Measurements from ENCODE around the gene CAMSAP1.
"Not testable (repeated sequence)": the region's sequence is repeated elsewhere in the genome, so short reads cannot be mapped to it uniquely, and the experiment has no call there.

Gene CAMSAP1

GRCh38 chr9:135895202-135895848 is 12.0 kb downstream of the CAMSAP1 start:
- no peak for DNase-seq

DNA sequence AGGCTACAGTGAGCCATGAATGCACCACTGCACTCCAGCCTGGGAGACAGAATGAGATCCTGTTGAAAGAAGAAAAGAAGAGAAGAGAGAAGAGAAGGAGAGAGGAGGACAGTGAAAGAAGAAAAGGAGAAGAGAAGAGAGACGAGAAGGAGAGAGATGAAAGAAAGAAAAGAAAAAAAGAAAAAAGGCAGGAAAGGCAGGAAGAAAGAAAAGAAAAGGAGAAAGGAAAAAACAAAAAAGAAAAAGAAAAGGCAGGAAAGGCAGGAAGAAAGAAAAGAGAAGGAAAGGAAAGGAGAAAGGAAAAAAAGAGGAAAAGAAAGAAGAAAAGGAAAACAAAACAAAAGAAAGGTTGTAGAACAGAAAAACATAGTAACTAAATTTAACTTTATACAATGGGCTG is 14.2 kb downstream of the CAMSAP1 start:
- DNase-seq: no peak

- not testable (repeated sequence) for DNase-seq
Measured at GRCh38 chr9:135892327-135892726, 15.0 kb downstream of the CAMSAP1 start.

DNA sequence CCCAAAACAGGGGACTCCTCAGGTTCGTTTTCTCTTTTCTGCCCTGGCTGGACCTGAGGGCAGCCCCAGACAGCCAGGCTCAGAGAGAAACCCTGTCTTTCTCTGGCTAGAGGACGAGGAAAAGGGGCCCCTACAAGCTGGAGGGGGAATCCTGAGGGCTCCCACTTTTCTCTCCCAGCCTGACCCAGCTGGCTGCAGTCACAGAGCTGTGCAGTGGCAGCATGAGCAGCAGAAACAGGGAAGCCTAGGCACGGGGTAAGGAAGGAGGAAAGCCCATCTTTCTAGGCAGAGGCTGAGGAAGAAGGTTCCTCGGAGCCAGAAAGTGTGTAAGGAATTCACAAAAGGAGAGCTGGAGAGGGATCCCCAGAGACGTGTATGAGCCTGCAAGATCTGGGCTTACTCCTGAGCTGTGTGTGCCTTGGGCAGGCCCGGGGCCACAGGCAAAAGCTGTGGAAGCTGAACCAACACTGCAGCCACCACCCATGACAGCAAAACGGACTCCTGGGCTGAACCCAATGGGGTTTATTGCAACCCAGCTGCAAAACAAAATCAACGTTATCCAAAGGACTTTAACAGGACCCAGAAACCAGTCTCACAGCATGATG is 16.2 kb downstream of the CAMSAP1 start:
- DNase-seq: no peak

GRCh38 chr9:135890190-135891026 is 16.9 kb downstream of the CAMSAP1 start:
- no peak for DNase-seq

DNA sequence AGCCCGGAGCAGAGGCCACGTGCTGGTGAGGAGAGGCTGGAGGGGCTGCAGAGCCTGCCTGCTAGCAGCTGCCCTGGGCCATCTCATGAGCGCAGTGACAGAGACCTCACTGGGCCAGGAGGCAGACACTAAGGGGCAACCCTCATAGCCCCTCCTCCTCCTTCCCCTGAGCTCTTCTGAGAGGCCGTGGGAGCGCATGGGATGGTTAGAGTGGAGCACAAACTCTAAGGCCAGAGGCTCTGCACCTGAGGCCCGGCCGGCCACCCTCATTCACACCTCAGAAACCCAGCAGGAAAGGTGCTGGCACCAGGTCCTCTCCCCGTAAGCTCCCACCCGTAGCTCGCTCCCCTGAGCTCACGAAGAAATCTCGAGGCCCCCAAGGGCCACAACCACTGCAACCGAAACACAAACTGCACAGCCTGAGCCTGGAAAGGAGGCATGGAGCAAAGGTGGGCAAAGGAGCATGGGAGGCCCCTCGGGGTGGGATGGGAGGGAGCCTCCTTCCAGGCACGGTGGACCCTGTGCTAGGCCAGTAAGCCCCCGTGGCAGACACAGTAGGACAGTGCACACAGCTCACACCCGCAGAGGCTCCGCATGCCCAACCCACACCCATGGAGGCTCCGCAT is 17.7 kb downstream of the CAMSAP1 start:
- DNase-seq: no peak

- DNase-seq: no peak
Measured at GRCh38 chr9:135888766-135889394, 18.5 kb downstream of the CAMSAP1 start.

DNA sequence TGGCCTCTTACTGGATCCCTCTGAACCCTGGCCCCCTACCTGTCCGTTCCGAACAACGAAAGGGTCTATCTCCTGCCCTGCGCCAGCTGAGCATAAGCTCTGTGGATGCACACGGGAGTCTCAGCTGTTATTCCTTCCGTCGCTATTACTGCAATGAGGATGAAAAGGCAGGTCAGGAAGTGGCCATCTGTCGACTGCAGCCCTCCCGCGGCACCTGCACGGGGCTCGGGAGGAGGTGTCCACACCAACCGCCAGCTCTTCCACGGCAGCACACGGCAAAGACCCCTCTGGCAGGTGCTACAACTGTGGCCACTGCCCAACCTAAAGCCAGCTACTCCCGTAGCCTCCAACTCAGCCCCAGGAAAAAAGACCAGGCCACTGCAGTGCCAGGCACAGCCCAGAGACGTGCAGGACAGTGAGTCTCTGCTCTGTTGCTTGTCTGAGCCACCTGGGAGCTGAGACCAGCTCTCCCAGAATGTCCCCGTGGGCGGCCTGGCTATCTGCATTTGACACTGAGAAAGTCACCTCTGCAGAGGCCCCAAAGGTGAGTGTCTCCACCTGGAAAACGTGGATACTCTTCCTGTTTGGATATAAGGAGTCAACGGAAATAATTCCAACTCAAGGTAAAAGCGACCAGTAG is 19.1 kb downstream of the CAMSAP1 start:
- no peak for DNase-seq

DNA sequence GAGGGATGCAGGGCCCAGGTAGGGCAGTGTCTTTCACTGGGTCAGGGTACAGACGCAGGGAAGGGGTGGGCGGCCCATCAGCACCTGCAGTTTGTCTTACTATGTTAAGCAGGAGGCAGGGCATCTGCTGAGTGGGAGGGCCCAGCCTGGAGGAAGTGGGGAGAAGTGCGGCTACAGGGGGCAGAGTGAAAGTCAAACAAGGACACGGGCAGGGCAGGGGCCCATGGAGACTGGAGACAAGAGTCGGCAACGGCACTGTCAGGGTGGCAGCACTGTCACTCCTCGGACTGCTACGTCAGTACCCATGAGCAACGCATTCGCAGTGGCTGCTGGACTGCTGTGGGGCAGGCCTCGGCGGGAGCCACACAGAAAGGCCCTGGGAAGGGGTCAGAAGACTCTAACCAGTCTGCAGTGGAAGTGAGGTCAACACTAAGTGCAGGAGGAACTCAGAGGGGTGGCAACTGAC is 19.7 kb downstream of the CAMSAP1 start:
- DNase-seq: peak; percentile 26

DNA sequence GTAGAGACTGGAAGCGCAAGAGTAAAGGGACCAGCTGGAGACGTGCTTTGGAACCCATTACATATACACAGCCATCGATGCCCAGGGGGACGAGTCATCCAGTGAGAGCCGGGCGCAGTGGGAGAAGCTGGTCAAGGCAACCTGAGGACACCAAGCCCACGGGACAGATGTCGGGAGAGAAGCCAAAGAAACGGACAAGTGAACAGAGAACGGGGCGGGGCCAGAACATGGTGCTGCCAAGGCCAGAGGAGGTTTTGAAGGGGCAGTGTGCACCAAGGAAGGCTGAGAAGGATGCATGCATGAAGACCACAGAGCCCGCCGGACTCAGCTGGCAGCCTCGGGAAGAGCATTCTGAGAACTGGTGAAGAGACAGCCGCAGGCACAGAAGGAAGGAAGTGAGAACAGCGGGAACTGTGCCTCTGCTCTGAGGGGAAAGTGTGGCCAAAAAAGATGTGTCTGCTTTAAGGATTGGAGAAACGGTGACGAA is 20.3 kb downstream of the CAMSAP1 start:
- no peak for DNase-seq

DNA sequence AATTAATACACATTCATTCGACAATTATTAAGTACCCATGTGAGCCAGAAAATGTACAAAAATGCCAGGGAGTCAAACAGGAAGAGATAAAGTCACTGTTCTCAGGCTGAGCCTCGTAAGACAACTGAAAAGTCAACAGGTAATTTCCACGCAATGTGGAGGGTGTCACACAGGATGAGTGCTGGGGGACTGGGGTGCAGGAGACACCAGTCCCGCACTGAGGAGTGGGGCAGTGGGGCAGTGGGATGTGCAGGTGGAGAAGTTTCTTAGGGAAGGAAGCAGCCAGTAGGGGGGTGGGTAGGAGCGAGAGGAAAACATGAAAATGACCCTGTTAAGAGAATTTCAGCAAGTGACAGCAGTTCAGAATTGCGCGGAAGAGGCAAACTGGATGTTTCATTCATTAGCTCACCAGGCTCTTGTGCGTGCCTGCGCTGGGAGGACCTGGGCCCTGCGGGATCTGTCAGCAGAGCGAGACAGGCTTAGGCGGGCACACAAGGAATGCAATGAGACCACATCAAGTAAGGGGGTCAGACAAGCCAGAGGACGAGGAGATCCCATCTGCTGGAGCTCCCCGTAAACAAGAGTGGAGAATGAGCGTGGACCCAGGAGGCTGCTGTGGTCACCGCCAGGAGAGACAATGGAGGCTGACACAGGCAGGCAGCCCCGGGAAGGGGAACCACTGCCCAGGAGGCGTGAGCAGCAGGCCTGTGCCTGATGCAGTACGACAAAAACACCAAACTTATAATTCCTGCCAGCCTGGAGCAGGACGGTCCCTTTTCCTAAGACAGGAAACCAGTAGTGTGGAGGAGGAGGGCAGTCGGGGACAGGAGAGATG is 21.0 kb downstream of the CAMSAP1 start:
- DNase-seq: no peak

DNA sequence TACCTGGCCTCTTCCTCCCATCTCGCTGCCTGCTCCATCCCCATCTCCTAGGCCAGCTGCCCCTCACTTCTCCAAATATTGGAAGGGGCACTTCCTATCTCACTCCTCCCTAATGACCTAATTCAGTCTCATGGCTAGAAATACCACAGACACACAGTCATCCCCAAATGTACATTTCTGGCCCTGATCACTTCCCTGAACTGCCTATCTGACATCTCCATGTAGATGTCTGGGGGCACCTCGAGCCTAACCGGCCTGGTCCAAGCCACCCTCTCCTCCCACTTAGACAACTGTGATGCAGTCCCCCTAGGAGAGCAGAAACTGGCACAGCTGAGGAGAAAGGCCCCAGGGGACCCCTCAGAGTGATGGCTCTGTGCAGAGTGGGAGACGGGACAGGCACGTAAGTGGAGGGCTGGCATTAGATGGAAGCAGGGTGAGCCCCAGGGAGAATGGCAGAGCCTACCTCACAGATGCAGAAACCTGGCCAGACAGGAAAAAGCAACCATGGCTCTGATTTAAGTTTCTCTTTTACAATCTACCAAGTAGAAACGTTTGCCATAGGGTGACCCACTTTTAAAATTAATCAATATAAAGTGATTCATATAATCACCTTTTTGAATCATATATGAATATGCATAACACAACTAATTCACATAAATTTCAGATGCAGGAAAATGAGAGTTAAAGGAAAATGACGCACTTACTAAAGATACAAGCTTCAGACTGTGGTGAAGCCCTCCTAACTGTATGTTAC is 22.1 kb downstream of the CAMSAP1 start:
- DNase-seq: no peak

DNA sequence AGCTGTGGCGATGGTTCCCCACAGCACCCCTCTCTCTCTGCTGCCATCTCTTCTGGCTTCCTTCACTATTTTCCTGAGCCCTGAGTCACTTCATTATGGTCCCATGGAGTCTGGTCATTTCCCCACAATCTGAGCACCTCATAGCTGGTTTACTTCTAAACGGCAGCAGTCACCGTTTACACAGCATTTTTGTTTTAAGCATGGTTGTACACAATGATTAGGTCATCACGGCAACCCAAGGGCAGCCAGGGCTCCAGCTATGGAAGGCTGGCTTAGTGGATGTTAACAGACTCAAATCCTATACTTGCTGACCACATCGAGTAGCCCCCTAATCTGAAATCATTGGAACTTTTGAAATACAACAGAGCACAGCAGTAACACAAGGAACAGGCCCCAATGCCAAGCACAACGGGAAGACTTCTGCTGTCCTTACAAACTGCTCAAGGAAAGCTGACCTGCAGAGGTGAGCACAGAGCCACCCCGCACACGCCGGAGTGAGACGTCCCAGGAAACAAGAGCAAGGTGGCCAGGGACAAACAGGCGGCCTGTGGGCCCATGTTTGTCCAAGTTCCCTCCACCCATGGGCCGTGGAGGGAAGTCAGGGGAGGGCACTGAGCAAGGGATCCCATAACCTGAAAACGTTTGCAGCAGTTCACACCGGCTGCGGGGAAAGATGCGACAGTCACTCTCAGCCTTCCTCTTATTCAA is 22.9 kb downstream of the CAMSAP1 start:
- no peak for DNase-seq

DNA sequence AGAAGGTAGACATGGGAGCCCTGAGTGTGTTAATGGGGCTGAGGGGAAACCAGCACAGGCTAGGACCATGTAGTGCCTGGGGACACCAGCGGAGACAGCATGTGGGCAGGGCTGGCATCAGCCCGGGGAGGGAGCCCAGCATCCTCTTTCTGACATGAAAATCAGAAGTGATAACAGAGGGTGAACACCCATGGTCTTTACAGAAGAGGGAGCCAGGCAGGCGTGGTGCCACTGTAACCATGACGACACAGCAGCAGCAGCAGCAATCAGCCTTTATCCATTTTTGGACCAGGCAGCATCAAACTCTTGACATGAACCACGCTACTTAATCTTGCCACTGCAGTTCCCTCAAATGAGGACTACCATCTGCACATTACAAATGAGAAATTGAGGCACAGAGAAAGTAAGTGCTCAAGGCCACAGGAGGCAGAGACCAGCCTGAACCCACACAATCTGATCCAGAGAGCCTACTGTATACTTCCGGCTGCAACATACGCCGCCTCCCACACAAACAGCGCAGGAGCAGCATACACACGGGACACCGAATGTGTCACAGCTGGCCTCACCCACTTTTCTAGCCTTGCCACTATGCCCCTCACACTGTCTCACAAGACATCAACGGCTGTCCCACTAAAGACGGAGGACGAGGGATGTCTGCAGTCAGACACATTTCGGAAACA is 23.8 kb downstream of the CAMSAP1 start:
- no peak for DNase-seq

GRCh38 chr9:135882011-135882410 is 25.3 kb downstream of the CAMSAP1 start:
- no peak for DNase-seq

DNA sequence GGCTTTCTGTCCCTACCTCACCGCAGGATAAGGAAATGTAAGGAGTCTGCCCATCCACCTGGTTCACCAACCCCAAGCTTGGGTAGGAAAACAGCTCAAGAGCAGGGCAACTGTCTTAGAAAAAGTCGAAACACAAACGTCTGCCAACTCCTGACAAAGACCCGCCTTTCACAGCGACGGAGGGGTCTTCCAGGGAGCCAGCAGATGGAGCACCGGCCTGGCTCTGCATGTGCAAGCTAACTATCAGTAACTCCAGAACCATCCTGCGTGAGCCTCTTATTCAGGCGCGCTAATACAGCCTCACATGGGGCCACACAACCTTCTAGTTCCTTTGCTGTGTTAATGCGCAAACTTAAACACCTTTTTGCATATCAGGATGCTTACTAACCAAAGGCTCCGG is 26.9 kb downstream of the CAMSAP1 start:
- no peak for DNase-seq

DNA sequence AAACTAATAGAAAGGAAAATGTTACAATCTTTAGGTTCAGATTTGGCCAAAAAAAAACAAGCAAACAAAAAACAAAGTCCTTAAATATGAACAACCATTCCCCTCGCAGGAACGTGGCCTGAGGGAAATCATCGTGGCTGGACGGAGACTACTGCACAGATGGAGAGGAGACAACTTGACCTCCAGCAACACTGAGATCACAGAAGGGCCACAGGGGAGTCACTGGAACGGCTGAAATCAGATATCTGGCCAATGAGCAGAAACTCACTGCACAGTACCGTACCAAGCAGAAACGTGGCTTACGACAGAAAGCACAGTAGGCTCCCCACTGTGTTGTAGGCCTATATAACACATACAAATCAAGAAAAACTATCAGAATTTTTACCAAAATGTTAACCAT is 27.7 kb downstream of the CAMSAP1 start:
- no peak for DNase-seq

- no peak for DNase-seq
Measured at GRCh38 chr9:135879237-135879601, 28.1 kb downstream of the CAMSAP1 start.

DNA sequence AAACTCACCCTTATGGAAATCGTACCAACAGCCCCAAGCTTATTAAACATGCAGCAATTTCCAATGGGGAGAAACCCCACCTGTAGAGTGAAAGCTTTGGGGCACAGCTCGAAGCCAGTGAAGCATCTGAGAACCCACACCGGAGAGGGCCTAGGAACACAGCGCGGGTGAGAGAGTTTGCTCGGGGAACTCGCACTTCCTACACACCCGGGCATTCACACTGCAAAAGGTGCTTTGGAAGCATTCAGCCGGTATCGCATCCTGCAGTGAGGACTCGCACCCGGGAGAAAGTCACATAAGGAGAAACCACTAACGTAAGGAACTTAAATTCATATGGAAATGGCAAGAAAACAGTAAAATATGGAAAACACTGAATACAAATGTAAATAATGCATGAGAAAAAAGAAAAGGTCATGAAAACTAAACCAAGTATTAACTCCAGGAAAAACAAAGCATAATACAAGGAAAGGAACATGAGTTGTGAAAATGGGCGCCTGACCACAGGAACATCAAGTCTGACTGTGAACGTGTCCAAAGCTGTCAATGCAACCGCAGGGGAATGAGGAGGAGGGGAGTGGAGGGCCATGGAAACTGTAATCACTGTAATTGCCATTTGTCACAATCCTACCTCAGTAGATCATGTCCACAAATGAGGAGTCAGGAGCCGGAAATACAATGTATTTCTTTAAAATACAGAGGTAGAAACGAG is 28.7 kb downstream of the CAMSAP1 start:
- no peak for DNase-seq
